HG02642 (cell line): ENCODE measurements around the gene TMEM62.
"Not testable (repeated sequence)": the region's sequence is repeated elsewhere in the genome, so short reads cannot be mapped to it uniquely, and the experiment has no call there.

ENCODE experiments used
- ATAC-seq: cut with Tn5 transposase; IDR thresholded peaks from one replicate; pipeline ENCODE4 v1.9.1; 2021; ENCODE audit warnings: mild to moderate bottlenecking; ENCODE audit not compliant: unreplicated experiment, poor library complexity

TMEM62 gene

GRCh38 chr15:43225950-43226255 lies 92.5 kb downstream of the TMEM62 start:
- ATAC-seq: not testable (repeated sequence)

DNA sequence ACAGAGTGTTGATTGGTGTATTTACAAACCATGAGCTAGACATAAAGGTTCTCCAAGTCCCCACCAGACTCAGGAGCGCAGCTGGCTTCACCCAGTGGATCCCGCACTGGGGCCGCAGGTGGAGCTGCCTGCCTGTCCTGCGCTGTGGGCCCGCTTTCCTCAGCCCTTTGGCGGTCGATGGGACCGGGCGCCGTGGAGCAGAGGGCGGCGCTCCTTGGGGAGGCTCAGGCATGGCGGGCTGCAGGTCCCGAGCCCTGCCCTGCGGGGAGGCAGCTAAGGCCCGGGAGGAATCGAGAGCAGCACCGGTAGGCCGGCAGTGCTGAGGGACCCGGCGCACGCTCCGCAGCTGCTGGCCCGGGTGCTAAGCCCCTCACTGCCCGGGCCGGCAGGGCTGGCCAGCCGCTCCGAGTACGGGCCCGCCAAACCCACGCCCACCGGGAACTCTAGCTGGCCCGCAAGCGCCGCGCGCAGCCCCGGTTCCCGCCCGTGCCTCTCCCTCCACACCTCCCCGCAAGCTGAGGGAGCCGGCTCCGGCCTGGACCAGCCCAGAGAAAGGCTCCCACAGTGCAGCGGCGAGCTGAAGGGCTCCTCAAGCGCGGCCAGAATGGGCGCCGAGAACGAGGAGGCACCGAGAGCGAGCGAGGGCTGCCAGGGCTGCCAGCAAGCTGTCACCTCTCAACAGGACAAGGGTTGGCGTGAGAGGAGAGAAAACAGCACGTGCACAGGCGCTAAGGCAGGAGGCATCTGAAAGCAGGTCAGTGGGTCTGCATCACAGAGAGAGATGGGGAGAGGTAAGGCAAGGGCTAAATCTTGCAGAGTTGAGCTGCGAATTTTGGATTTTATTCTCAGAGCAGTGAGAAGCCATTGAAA lies 93.3 kb downstream of the TMEM62 start:
- ATAC-seq: no peak

- ATAC-seq: no peak
These were observed 96.6 kb downstream of the TMEM62 start for GRCh38 chr15:43229977-43230376.

GRCh38 chr15:43230640-43231115 lies 97.3 kb downstream of the TMEM62 start:
- ATAC-seq: no peak

DNA sequence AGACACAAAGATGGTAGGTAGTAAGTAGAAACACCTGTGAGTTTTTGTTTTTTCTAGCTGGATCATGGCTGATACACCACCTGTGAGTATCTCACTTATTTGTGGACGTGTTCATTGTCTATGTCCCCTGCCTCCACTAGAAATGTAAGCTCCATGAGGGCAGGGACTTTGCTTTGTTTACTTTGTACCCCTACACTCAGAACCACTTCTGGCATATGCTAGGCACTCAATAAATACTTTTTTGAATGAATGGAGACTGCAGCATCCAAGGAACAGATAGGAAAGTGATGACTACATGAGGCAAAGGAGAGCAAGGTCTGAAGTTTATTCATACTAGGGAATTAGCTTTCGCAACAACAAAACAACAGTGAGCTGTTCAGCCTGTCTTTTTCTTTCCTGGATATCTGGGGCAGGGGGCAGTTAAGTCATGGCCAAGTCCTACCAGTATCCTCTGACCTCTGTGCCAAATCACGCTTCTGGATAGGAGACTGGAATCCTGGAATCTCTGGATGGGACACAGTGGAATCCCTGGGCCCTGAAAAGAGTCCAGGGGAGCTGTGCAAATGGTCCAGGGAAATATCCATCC lies 99.0 kb downstream of the TMEM62 start:
- ATAC-seq: no peak
